ENCODE data around the gene KRTAP2-4.
"Not testable (repeated sequence)": the region's sequence is repeated elsewhere in the genome, so short reads cannot be mapped to it uniquely, and the experiment has no call there.

Gene KRTAP2-4

DNA sequence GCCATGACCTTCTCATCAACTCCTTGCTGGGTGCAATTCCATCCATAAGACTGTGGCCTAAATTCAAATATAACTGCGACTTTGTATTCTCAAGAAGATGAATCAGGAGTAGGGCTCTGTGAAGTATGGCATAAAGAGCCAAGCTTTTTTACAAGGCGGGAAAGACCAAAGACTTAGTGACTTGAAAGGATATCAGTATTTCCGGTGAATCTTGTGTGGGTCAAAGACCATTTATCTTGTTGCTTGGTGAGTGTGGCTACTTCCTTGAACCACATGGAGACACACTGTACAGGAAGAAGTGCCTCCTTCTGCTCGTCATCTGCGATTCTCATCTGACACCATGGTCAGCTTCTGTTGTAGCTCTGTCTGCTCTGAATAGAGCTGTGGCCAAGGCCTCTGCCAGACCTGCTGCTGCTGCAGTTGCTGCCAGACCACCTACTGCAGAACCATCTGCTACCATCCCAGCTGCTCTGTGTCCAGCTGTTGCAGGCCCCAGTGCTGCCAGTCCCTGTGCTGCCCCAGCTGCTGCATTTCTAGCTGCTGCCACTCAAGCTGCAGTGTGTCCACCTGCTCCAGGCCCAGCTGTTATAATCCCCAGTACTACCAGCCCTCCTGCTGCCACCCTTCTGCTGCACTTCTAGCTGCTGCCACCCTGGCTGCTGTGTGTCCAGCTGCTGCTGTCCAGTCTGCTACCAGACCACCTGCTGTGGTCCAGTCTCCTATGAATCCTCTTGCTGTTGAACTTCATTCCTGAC, 6.1 kb upstream of the KRTAP2-4 start:
- DNase-seq, result peak in 1 of 3 experiments; percentile 24

DNA sequence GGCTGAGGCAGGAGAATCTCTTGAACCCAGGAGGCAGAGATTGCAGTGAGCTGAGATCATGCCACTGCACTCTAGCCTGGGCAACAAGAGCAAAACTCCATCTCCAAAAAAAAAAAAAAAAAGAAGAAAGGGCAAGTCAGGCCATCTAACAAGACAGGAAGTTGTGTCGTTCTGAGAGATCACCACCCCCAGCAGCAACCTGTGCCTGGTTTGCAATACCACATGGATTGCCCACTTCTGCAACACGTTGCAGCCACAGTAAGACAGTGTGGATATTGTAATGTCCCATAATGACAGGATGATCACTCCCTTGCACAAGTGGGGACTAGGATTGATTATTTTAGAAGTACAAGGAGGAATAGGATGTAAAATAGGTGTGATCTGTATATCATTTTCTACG, 3.4 kb upstream of the KRTAP2-4 start:
- DNase-seq, result no peak

DNA sequence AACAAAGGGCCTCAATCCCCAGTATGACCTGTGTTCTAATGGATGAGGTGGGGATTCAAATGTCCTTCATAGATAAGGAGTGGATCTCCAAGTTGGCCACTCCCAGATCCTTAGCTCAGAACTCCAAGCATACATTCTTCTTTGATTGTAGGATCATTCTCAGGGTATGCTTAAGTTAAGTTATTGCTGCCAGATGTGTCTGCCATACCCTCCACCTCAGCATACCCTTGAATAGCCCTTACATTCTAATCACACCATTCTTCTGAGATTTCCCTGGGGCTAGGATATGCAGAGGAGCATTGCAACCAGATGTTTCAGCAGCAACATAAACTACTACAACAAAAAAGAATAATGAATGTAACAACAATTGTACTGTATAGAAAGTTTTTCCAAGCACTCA, 1.6 kb upstream of the KRTAP2-4 start:
- no peak for DNase-seq

DNA sequence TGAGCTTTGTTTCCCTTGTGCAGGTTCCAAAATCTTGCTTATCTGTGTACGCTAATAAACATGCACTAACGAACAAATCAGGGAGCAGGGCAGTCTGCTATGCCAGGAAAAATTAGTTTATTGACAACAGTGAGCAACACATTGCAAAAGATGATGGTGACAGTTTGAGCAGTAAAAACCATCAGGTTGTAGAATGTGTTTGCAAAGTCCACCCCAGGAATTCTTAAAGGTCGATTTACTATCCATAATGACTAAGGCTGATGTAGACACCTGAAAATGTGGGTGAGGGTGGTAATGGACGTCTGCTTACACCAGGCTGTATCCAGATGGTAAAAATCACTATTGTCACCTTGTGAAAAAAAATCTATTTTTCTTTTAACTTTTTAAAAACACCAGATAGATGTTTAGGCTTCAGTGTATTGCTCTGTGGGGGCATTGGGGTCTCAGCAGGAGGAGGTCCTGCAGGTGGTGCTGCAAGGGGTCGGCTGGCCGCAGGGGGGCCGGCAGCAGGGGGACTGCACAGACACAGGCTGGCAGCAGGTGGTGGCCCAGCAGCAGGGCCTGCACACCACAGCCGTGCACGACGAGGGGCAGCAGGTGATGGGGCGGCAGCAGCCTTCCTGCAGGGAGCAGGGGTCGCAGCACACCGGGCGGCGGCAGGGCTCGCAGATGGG, 526 bp downstream of the KRTAP2-4 start:
- DNase-seq, result not testable (repeated sequence)

DNA sequence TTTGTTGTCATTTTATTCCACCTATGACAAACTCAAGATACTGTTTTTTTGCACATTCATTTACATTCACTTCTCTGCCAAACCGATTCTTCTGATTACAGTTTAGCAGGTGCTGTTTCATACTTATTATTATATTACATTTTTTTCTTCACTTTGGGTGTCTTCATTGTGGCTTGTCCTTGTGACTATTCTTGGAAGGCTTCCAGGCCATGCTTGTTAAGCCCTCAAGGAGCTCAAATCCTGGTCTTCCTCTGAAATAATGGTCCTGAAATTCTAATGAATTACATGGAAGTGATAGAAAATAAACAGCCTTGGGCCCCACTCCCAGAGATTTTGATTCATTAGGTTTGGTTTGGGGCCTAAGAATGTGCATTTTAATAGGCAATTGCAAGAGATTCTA, 1.4 kb downstream of the KRTAP2-4 start:
- no peak for DNase-seq

DNA sequence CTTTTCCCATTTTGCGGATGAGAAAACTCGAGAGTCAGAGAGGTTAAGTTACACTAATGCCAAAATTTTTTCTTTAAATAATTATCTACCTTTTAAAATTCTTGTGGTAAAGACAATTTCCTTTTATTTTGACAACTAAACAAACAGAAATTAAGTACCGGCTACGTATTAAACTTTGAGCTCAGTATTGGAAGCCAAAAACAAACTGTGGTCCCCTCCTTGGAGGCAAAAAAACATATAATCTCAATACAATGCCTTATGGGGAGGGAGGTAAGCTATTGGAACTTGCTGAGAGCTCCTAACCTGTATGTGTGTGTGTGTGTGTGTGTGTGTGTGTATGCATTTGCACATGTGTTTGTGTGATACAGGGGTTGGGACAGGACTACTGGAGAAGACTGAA, 2.2 kb downstream of the KRTAP2-4 start:
- DNase-seq, result no peak

DNA sequence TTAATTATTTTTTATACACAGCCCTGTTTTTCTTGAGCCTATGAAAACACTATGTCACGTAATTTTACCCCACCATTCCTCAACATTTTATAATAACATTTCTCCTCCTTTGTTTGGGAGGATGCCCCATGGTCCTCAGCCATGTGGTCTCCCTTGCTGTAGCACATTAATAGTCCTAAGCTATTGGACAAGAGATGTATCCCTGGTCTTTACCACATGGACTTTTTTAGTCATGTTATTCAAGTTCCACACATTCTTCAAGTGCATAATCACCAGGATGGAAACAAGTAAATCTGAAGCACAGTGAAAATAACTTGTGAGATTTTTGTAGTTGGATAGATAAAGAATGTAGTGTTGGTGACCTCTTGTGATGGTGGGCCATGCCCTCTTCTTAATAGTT, 3.7 kb downstream of the KRTAP2-4 start:
- DNase-seq, result no peak

DNA sequence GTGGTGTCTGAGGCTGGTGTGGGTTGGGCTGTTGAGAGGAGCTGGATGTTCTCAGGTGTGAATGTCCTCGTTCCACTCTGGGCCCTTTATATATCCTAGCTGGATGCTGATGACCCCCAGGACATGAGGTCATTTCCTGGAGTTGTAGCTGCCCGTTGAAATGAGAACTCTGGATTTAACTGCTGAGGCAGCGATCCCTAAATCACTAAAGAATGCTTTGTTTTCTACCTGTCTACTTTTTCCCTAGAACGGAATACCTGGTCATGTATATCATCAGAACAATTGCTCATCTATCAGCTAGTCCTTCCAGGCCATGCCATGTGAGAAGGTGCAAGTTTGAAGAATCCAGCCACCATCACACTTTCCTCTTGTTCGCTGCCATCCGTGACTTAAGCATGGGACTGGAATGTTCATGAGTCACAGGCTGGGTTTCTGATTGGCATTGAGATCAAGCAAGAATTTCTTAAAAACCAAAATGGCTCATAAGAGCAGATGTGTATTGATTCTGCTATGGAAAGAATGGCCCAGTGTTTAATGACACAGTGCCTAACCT, 5.6 kb downstream of the KRTAP2-4 start, which contains the start of gene KRTAP2-3:
Gene KRTAP2-3, minus strand, starts transcription at position 63 of the 553 bp plus-strand sequence. CDS start 64 bp downstream, outside the sequence.
- DNase-seq, result no peak

DNA sequence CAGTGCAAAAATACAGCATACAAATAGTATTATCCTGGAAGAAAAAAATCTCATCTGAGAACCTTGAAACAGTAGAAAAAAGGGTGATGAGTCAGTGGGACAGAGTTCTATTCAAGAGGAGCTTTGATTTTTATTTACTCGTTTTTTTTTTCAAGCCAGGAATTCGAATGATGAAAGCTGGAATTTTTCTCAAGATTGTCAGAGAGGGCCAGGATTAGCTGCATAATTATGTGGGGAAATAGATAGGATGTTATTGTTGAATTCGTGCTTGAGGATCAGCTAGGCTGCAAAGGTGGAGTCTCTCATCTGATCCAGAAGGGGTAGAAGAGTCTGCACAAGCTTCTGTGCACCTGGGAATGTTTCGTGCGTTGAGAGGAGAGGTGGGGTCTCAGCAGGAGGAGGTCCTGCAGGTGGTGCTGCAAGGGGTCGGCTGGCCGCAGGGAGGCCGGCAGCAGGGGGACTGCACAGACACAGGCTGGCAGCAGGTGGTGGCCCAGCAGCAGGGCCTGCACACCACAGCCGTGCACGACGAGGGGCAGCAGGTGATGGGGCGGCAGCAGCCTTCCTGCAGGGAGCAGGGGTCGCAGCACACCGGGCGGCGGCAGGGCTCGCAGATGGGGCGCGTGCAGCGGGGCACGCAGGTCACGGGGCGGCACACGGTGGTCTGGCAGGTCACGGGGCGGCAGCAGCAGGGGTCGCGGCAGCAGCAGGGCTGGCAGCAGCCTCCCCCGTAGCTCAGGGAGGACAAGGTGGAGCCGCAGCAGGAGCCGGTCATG, 6.2 kb downstream of the KRTAP2-4 start:
- DNase-seq, result not testable (repeated sequence)

DNA sequence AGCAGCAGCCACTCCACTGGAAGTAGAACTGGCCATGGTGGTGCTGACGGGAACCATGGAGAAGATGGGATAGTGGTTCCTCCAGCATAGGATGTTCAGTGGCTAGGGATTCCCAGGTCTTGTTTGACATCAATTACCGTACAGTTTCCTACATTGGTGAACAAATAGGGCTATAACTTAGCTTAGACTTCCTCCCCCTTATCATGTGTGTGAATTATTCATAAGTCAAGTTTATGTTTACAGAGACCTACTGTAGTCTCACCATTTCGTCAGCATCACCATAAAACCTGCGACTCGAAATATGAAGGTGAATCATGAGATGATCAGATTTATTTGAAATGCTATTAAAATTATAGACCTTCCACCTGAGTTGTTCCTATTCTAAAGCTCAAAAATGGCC, 6.9 kb downstream of the KRTAP2-4 start:
- no peak for DNase-seq

DNA sequence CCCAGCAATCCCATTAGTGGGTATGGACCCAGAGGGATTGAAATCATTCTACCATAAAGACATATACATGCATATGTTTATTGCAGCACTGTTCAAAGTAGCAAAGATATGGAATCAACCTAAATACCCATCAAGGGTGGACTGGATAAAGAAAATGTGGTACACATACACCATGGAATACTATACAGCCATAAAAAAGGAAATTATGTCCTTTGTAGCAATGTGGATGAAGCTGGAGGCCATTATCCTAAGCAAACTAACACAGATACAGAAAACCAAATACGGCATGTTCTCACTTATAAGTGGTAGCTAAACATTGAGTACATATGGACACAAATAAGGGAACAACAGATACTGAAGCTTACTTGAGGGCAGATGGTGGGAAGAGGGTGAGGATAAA, 8.1 kb downstream of the KRTAP2-4 start:
- no peak for DNase-seq

DNA sequence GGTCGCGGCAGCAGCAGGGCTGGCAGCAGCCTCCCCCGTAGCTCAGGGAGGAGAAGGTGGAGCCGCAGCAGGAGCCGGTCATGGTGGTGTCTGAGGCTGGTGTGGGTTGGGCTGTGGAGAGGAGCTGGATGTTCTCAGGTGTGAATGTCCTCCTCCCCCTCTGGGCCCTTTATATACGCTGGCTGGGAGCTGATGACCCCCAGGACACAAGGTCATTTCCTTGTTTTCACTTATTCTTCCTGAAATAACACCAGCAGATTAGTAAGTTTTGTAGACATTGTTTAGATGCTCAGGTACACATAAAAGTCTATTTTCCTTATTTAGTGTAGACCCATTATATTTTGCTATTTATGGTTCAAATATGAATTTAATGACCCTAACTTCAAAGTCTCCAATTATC, 10.5 kb downstream of the KRTAP2-4 start, which contains the start of gene KRTAP2-2:
Gene KRTAP2-2, minus strand, starts transcription at position 101 of the 400 bp plus-strand sequence. Its CDS starts 19 bp downstream, at position 82.
- DNase-seq, result not testable (repeated sequence)

DNA sequence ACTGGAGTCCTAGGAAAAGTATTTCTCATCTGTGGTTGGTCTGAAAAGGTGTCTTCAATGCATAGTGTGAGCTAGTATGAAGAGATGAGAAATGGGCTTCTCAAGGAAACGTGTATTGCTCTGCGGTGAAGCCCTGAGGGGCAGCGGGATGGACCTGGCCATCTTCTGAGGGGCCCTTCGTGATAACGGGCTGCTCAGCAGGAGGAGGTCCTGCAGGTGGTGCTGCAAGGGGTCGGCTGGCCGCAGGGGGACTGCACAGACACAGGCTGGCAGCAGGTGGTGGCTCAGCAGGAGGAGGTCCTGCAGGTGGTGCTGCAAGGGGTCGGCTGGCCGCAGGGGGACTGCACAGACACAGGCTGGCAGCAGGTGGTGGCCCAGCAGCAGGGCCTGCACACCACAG, 11.1 kb downstream of the KRTAP2-4 start:
- not testable (repeated sequence) for DNase-seq

DNA sequence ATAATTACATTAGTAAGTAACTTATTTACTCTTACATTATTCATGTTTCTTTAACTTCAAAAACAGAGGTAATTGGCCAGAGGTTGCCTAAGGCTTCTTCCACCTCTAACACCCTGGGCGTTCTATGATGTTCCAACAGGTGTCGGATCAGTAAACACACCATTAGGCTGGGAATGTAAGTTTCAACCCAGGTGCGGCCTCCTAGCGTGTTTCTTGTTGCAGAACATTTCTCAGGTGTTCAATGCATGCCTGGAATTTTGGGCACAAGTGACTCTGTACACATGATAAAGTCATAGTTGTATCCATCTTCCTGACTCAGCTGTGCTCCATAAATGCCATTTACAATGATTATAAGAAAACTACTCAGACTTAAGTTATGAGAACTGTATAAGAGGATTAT, 11.7 kb downstream of the KRTAP2-4 start:
- no peak for DNase-seq

DNA sequence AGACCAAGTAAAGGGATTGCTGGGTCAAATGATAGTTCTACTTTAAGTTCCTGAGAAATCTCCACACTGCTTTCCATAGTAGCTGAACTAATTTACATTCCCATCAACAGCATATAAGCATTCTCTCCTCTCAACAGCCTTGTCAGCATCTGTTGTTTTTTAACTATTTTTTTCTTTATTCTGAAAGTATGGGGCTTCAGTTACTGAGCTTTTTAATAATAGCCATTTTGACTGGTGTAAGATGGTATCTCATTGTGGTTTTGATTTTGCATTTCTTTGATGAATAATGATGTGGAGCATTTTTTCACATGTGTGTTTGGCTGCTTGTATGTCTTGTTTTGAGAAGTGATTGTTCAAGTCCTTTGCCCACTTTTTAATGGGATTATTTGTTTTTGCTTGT, 13.1 kb downstream of the KRTAP2-4 start:
- DNase-seq, result no peak

DNA sequence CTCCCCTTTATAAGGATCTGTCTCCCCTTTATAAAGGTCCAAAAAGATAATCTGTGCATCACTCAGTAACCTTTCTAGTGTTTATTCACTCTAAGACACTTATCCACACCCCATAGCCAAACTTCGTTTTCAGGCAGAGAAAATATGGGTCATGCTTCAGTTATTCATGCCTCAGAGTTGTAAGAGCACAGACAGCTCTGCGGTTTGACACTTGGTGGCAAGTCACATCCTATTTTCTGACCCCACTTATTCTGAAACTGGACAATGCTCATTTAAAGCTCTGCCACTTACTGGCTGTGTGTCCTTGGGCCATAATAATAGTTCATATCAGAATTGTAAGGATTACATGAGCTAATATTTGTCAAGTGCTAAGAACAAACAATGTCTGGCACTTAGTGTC, 16.6 kb downstream of the KRTAP2-4 start:
- DNase-seq, result no peak

DNA sequence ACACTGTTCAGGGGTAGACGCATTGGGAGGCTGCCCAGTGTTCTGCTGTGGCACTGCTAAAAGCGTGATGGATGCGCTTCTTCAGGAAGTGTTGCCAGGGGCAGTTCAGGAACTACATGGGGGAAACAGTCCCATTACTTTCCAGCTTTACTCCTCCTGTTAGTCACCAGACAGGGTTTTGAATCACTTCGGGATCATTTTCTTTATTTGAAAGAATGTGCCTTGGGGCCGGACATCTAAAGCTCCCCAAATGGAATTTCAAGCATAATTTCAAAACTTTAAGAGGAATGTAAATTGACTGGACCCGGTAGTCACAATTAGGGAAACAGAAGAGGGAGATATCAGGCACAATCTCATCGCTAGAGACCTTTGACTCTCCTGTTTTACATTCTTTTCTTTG, 17.2 kb downstream of the KRTAP2-4 start:
- no peak for DNase-seq

DNA sequence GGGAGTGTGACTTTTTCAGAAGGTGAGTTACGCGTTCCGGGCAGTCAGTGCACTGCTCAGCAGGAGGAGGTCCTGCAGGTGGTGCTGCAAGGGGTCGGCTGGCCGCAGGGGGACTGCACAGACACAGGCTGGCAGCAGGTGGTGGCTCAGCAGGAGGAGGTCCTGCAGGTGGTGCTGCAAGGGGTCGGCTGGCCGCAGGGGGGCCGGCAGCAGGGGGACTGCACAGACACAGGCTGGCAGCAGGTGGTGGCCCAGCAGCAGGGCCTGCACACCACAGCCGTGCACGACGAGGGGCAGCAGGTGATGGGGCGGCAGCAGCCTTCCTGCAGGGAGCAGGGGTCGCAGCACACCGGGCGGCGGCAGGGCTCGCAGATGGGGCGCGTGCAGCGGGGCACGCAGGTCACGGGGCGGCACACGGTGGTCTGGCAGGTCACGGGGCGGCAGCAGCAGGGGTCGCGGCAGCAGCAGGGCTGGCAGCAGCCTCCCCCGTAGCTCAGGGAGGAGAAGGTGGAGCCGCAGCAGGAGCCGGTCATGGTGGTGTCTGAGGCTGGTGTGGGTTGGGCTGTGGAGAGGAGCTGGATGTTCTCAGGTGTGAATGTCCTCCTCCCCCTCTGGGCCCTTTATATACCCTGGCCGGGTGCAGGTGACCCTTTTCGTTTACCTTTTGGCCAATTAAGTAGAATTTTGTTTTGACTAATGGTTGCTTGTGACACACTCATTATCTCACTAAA, 18.8 kb downstream of the KRTAP2-4 start, which contains the start of gene KRTAP2-1:
Gene KRTAP2-1, minus strand, starts transcription at position 582 of the 731 bp plus-strand sequence. Its CDS starts 49 bp downstream, at position 533.
- not testable (repeated sequence) for DNase-seq

DNA sequence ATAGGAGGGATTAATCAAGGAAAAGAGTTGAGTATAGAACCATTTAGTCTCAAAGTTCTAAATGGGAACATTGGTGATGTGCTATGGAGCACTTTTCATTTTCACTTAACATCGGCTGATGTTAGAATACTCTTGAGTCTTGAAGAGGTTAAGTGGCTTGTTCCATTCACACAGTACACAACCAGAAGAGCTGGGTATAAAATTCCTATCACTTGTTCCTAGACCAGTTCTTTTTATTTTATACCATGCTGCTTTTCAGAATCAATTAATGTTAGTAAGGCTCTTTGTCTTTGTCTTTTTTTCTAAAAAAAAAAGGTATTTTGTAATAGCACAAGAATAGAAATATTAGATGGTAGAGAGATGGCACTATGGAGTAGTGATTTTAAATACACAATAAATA, 22.7 kb downstream of the KRTAP2-4 start:
- no peak for DNase-seq

DNA sequence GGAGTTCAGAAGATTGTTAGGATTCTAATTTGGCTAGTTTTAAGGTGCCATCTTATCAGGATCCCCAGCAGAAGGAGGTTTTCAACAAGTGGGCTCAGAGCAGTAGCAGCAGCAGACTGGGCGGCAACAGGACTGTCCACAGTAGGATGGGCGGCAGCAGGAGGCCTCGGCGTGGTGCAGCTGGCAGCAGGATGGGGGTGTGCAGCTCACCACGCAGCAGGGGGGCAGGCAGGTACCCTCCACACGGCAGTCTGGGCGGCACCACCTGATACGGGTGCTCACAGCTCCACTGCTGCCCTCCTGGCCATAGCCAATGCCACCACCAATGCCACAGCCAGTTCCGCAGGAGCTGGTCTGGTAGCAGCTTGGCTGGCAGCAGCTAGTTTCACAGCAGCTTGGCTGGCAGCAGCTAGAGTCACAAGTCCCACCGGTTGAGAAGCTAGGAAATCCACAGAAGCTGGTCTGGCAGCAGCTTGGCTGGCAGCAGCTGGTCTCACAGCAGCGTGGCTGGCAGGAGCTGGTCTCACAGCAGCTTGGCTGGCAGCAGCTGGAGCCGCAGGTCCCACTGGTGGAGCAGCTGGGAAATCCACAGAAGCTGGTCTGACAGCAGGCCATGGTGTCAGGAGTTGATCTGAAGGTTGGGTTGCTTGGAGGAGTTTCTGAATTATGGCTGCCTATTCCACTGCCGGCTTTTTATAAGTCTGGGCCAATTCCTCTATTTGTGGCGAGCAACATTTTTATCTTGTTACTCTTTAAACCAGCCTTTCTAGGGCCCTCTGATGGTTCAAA, 24.7 kb downstream of the KRTAP2-4 start, which contains the start of gene KRTAP1-1:
Gene KRTAP1-1, minus strand, starts transcription at position 668 of the 789 bp plus-strand sequence. Its CDS starts 53 bp downstream, at position 615.
- peak in 2 of 3 experiments; percentile 53 to 78 for DNase-seq

DNA sequence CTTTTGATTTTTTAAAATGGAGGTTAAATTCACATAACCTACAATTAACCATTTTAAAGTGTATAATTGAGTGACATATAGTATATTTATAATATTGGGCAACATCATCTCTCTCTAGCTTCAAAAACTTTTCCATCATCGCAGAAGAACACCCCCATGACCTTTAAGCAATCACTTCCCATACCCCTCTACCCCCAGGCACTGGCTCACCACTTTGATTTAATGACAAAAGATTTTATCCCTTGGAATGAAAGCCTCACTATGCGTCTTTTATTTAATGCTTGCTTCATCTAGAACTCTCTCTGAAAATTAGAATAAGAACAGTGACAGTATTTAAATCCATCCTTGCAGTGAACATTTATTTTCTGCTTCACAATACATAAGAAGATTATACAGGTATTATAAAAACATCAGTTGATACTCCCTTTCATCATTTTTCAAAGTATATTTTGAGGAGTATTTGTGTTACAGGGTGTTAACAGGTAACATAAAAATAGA, 27.8 kb downstream of the KRTAP2-4 start:
- no peak for DNase-seq

Data from NCI-H1417 (cell line).